SU-DHL-6 (cell line): Measurements from ENCODE around the gene ACD.

Source experiments
- CTCF ChIP-seq: fragments of 200-600 bp; sonication (generic); IDR thresholded peaks from one replicate; pipeline ENCODE4 v1.5.1; 2017; ENCODE audit warnings: antibody characterized with exemption, mild to moderate bottlenecking, low read length, moderate library complexity; ENCODE audit not compliant: insufficient read depth, poor library complexity, severe bottlenecking
- EZH2phosphoT487 ChIP-seq: fragments of 200-600 bp; sonication (generic), shearing (Covaris generic); conservative IDR thresholded peaks from 2 replicates; pipeline ENCODE4 v1.6.1; 2018; ENCODE audit warnings: mild to moderate bottlenecking, antibody characterized with exemption, low read length, moderate library complexity, mixed read lengths

- TF ChIP-seq EZH2phosphoT487 (no peak), CTCF (no peak)
Observed at GRCh38 chr16:67676516-67676915, 16.5 kb upstream of the ACD start.
